H1 (cell line): ENCODE measurements around the gene MAOA. TPM values are rescaled to one million over a fixed set of nuclear protein-coding genes. Genes with fewer than 3 reads are reported as not detected.

Experiments used
- CTCF ChIA-PET: fragments of 300-600 bp; sonication (Branson Sonifier 250); formaldehyde crosslinking; loops from one replicate; lab custom pipeline; 2021; ENCODE audit not compliant: partially characterized antibody; lab: Charles Lee
- POLR2A ChIA-PET: fragments of 300-600 bp; sonication (Branson Sonifier 250); formaldehyde crosslinking; loops from one replicate; lab custom pipeline; 2021; ENCODE audit warnings: inconsistent platforms; ENCODE audit not compliant: partially characterized antibody; lab: Charles Lee
- DNase-seq, 2 experiments: peaks; one replicate each; pipeline versions ENCODE4 v3.0.0 to v3.0.0-alpha.2; 2010 to 2022; ENCODE audit warnings: low spot score in 2 of 2, low read depth in 1 of 2, mixed read lengths in 1 of 2
- FAIRE-seq: peaks from 2 replicates; lab custom pipeline; 2011; peaks lifted over from hg19 to GRCh38; lab: Jason Lieb, UNC
- H2AFZ ChIP-seq: 2 replicates; pipeline ENCODE4 v1.8.1; 2012; ENCODE audit warnings: low read length, inconsistent platforms
- H2AK5ac ChIP-seq: 2 replicates; pipeline ENCODE4 v1.6.1; 2013; ENCODE audit warnings: low read depth, low read length
- H2BK120ac ChIP-seq: replicated peaks from 2 replicates; pipeline ENCODE3; 2013; ENCODE audit warnings: low read depth, low read length, inconsistent platforms
- H2BK12ac ChIP-seq: 2 replicates; pipeline ENCODE4 v1.6.1; 2013; ENCODE audit warnings: low read depth, low read length
- H2BK15ac ChIP-seq: 2 replicates; pipeline ENCODE4 v1.6.1; 2013; ENCODE audit warnings: low read length
- H2BK20ac ChIP-seq: 2 replicates; pipeline ENCODE4 v1.6.1; 2013; ENCODE audit warnings: low read length
- H2BK5ac ChIP-seq: 2 replicates; pipeline ENCODE4 v1.6.1; 2013; ENCODE audit warnings: low read depth, low read length
- H3K14ac ChIP-seq: 2 replicates; pipeline ENCODE4 v1.6.1; 2013; ENCODE audit warnings: inconsistent platforms; ENCODE audit not compliant: insufficient read length
- H3K18ac ChIP-seq: 2 replicates; pipeline ENCODE4 v1.6.1; 2013; ENCODE audit warnings: low read length; ENCODE audit errors: extremely low read depth
- H3K23ac ChIP-seq: 2 replicates; pipeline ENCODE4 v1.6.1; 2013; ENCODE audit warnings: inconsistent platforms; ENCODE audit not compliant: insufficient read length
- H3K23me2 ChIP-seq: 2 replicates; pipeline ENCODE4 v1.6.1; 2013; ENCODE audit warnings: low read depth, low read length
- H3K27ac ChIP-seq: 2 replicates; pipeline ENCODE4 v1.6.1; 2011; ENCODE audit warnings: low read depth, low read length, inconsistent platforms
- H3K27me3 ChIP-seq, 4 experiments: replicated peaks in 1 of 4; 1 replicate in 1 of 4; 2 replicates in 3 of 4; pipeline versions ENCODE4 v1.6.1 to v1.8.1; 2011 to 2013; ENCODE audit warnings: low read length in 3 of 4, mild to moderate bottlenecking in 3 of 4, inconsistent platforms in 2 of 4, mixed read lengths in 2 of 4, moderate library complexity in 1 of 4; ENCODE audit not compliant: control insufficient read depth in 3 of 4, insufficient read depth in 3 of 4; ENCODE audit errors: extremely low read depth in 1 of 4
- H3K36me3 ChIP-seq, 4 experiments: 2 replicates each; pipeline versions ENCODE4 v1.6.1 to v1.8.1; 2011 to 2013; ENCODE audit warnings: mild to moderate bottlenecking in 4 of 4, low read length in 3 of 4, moderate library complexity in 2 of 4, control low read depth in 1 of 4, inconsistent platforms in 1 of 4; ENCODE audit not compliant: insufficient read depth in 4 of 4, control insufficient read depth in 2 of 4
- H3K4ac ChIP-seq: replicated peaks from 2 replicates; pipeline ENCODE3; 2013; ENCODE audit warnings: low read length, low read depth, mixed read lengths, inconsistent platforms; ENCODE audit not compliant: insufficient read length
- H3K4me1 ChIP-seq, 4 experiments: replicated peaks in 1 of 4; 1 replicate in 1 of 4; 2 replicates in 3 of 4; pipeline versions ENCODE4 v1.6.1 to v1.8.1; 2011 to 2013; ENCODE audit warnings: low read length in 3 of 4, inconsistent platforms in 2 of 4, mixed read lengths in 1 of 4; ENCODE audit not compliant: insufficient read depth in 4 of 4, control insufficient read depth in 3 of 4
- H3K4me2 ChIP-seq, 2 experiments: 2 replicates each; pipeline versions ENCODE4 v1.6.1 to v1.8.1; 2011 to 2013; ENCODE audit warnings: low read depth in 2 of 2, low read length in 2 of 2, control low read depth in 1 of 2, inconsistent platforms in 1 of 2, mild to moderate bottlenecking in 1 of 2; ENCODE audit not compliant: insufficient read depth in 1 of 2
- H3K4me3 ChIP-seq, 4 experiments: fragments of 200-600, 300-600 bp in 1 of 4; sonication (generic), shearing (Covaris generic), sonication (Bioruptor Twin) in 1 of 4; 2 replicates each; pipeline versions ENCODE4 v1.5.1 to v1.8.1; 2011 to 2016; ENCODE audit warnings: low read length in 4 of 4, low read depth in 3 of 4, control low read depth in 2 of 4, inconsistent platforms in 2 of 4, mild to moderate bottlenecking in 2 of 4, mixed read lengths in 1 of 4, moderate library complexity in 1 of 4; ENCODE audit not compliant: insufficient read depth in 2 of 4; ENCODE audit errors: extremely low read depth in 1 of 4
- H3K56ac ChIP-seq: replicated peaks from 2 replicates; pipeline ENCODE3; 2013; ENCODE audit warnings: low read depth, mild to moderate bottlenecking, mixed read lengths, low read length, inconsistent platforms; ENCODE audit not compliant: insufficient read length
- H3K79me1 ChIP-seq: 2 replicates; pipeline ENCODE4 v1.6.1; 2013; ENCODE audit warnings: low read depth, low read length, control low read depth
- H3K79me2 ChIP-seq, 2 experiments: 2 replicates each; pipeline versions ENCODE4 v1.6.1 to v1.8.1; 2012 to 2013; ENCODE audit warnings: low read length in 2 of 2, mild to moderate bottlenecking in 2 of 2, inconsistent platforms in 1 of 2; ENCODE audit not compliant: insufficient read depth in 2 of 2, control insufficient read depth in 1 of 2
- H3K9ac ChIP-seq, 4 experiments: replicated peaks in 1 of 4; 1 replicate in 1 of 4; 2 replicates in 3 of 4; pipeline versions ENCODE4 v1.6.1 to v1.8.1; 2011 to 2013; ENCODE audit warnings: low read depth in 3 of 4, low read length in 3 of 4, control low read depth in 2 of 4, mild to moderate bottlenecking in 2 of 4, moderate library complexity in 2 of 4, inconsistent platforms in 1 of 4; ENCODE audit errors: extremely low read depth in 1 of 4
- H3K9me3 ChIP-seq, 2 experiments: 2 replicates each; pipeline versions ENCODE4 v1.6.1 to v1.8.1; 2012 to 2013; ENCODE audit warnings: mild to moderate bottlenecking in 2 of 2, moderate library complexity in 2 of 2, control low read depth in 1 of 2, inconsistent platforms in 1 of 2, low read depth in 1 of 2, low read length in 1 of 2, mixed read lengths in 1 of 2; ENCODE audit not compliant: insufficient read depth in 2 of 2
- H4K20me1 ChIP-seq, 2 experiments: replicated peaks in 1 of 2; 2 replicates each; pipeline versions ENCODE3 to v1.8.1; 2011 to 2013; ENCODE audit warnings: inconsistent platforms in 2 of 2, low read length in 2 of 2, mild to moderate bottlenecking in 1 of 2; ENCODE audit not compliant: insufficient read depth in 2 of 2, control insufficient read depth in 1 of 2
- H4K5ac ChIP-seq: 2 replicates; pipeline ENCODE4 v1.6.1; 2013; ENCODE audit warnings: low read length, low read depth, mixed read lengths, inconsistent platforms; ENCODE audit not compliant: insufficient read length
- H4K8ac ChIP-seq: 2 replicates; pipeline ENCODE4 v1.8.0; 2013; ENCODE audit warnings: mild to moderate bottlenecking, moderate library complexity, low read length, inconsistent platforms; ENCODE audit not compliant: insufficient read depth; ENCODE audit errors: extremely low read depth
- H4K91ac ChIP-seq: replicated peaks from 2 replicates; pipeline ENCODE3; 2013; ENCODE audit warnings: low read length, mixed read lengths, inconsistent platforms; ENCODE audit not compliant: insufficient read length
- CHD7 ChIP-seq: fragments of 300-600 bp; sonication (generic); IDR thresholded peaks from 2 replicates; pipeline ENCODE4 v1.7.1; 2012; ENCODE audit warnings: low read length, moderate library complexity, mild to moderate bottlenecking, inconsistent platforms; ENCODE audit not compliant: insufficient replicate concordance
- WGBS, 2 experiments: shearing (Covaris generic) in 1 of 2; methylation state at CpG; one replicate each; pipeline versions ENCODE4 v1.1.6 to v1.1.7; 2013 to 2015; ENCODE audit warnings: low lambda C conversion rate in 2 of 2, mixed read lengths in 2 of 2, inconsistent platforms in 1 of 2, low coverage in 1 of 2, missing lambda C conversion rate in 1 of 2; ENCODE audit not compliant: insufficient replicate concordance in 2 of 2, insufficient coverage in 1 of 2, insufficient read length in 1 of 2; ENCODE audit errors: extremely low coverage in 1 of 2, missing lambda C conversion rate in 1 of 2; 5-methylcytosine and 5-hydroxymethylcytosine counted together
- polyA plus RNA-seq, 7 experiments: library from polyadenylated mRNA; depleted of rRNA in 3 of 7; stranded (reverse) in 5 of 7; unstranded in 2 of 7; fragments of >200 nt in 5 of 7; fragments of 200-250 nt in 2 of 7; gene quantifications; 1 replicate in 5 of 7; 2 replicates in 1 of 7; 4 replicates in 1 of 7; pipeline versions ENCODE4 v1.2.1 to v1.2.3, GENCODE V29; 2011 to 2013; ENCODE audit warnings: missing spikeins in 2 of 7, mixed read lengths in 2 of 7
- total RNA-seq: library from RNA; stranded (reverse); fragmentation: NEBNext Ultra II Directional; extraction: Animal tissue kit (Norgen Biotek cat#: 25700); gene quantifications from 2 replicates; pipeline ENCODE4 v1.2.1, GENCODE V29; 2021

Gene MAOA
- total and polyA plus RNA-seq, 2 of the 8 experiments (the other 6 are each of a cell fraction or from before 2014, with no cell fraction given) = 2.6 to 8.2 TPM

- no peak overlapping the region for H3K56ac ChIP-seq
- no peaks in the 10 kb centered on the region for H3K79me1 ChIP-seq
- ChIA-PET POLR2A (no interaction called here), CTCF (no interaction called here)
- H2BK5ac ChIP-seq = no peak overlapping the region
- H3K18ac ChIP-seq = no peak overlapping the region
- H2AK5ac ChIP-seq = no peak overlapping the region
- H3K4me1 ChIP-seq = no peaks in the 10 kb centered on the region
- H3K27ac ChIP-seq = no peak overlapping the region
- no peaks in the 10 kb centered on the region for H3K23me2 ChIP-seq
- H3K27me3 ChIP-seq = no peaks in the 10 kb centered on the region
- no peak overlapping the region for H2AFZ ChIP-seq
- no peak overlapping the region for H3K4me2 ChIP-seq
- H3K4ac ChIP-seq = no peak overlapping the region
- no peak overlapping the region for H4K91ac ChIP-seq
- H4K20me1 ChIP-seq = no peaks in the 10 kb centered on the region
- H3K4me3 ChIP-seq = no peak overlapping the region
- no peaks in the 10 kb centered on the region for H3K9me3 ChIP-seq
- H2BK120ac ChIP-seq = no peak overlapping the region
- H3K79me2 ChIP-seq = no peaks in the 10 kb centered on the region
- DNase-seq = no peak
- H2BK20ac ChIP-seq = no peak overlapping the region
- no peak overlapping the region for H2BK12ac ChIP-seq
- H4K5ac ChIP-seq = no peak overlapping the region
- FAIRE-seq = no peak
- H3K14ac ChIP-seq = no peak overlapping the region
- H3K36me3 ChIP-seq = no peaks in the 10 kb centered on the region
- WGBS, 2 experiments = 76% methylated on average over 3 of the region's 3 CpGs; no CpG with 5 or more reads in 1 of the 2 experiments
- no peak overlapping the region for H2BK15ac ChIP-seq
- no peak overlapping the region for H3K23ac ChIP-seq
- H4K8ac ChIP-seq = no peak overlapping the region
- H3K9ac ChIP-seq = no peak overlapping the region
- no peak for TF ChIP-seq CHD7
Observed at GRCh38 chrX:43646800-43647199, 9.3 kb upstream of the MAOA start.
